Lower leg skin (tissue), 4 donors: ENCODE data around the gene SERPINA4. TPM values are rescaled to one million over a fixed set of nuclear protein-coding genes. Genes with fewer than 3 reads are reported as not detected.
A peak's percentile ranks its signal among the peaks of the same experiment; 100 is the strongest.

Experiments
- DNase-seq, 2 donors: peaks; one replicate each; pipeline ENCODE4 v3.0.0-alpha.2; 2019; ENCODE audit warnings: low spot score in 2 of 2
- H3K4me3 ChIP-seq: fragments of 200-600 bp; sonication (generic); 2 replicates; pipeline ENCODE4 v1.5.1; 2017; ENCODE audit warnings: mild to moderate bottlenecking, low read depth; ENCODE audit not compliant: poor library complexity, severe bottlenecking
- CTCF ChIP-seq, 3 donors: fragments of 450-650 bp; IDR thresholded peaks; one replicate each; pipeline ENCODE4 v1.5.1; 2016; ENCODE audit warnings: antibody characterized with exemption in 3 of 3, mild to moderate bottlenecking in 3 of 3, moderate library complexity in 2 of 3
- POLR2A ChIP-seq, 2 donors: fragments of 450-650 bp; IDR thresholded peaks; one replicate each; pipeline ENCODE4 v1.6.1; 2016 to 2017; ENCODE audit warnings: antibody characterized with exemption in 2 of 2, mild to moderate bottlenecking in 1 of 2, moderate library complexity in 1 of 2
- WGBS, 2 donors: methylation state at CpG; one replicate each; pipeline ENCODE4 v1.1.5; 2018; 5-methylcytosine and 5-hydroxymethylcytosine counted together
- intact Hi-C: fragments of 100-400 bp; cut with DNase I; formaldehyde crosslinking; loops from one replicate; pipeline ENCODE4 v1.15.0; 2023; ENCODE audit warnings: low total_unique reads
- total RNA-seq, 4 donors: library from RNA; depleted of rRNA; stranded (reverse); fragments of >200 nt; gene quantifications; one replicate each; pipeline ENCODE4 v1.1.0, GENCODE V29; 2016

Gene SERPINA4
- total RNA-seq, 4 donors from 2014 or later = not detected

- H3K4me3 ChIP-seq = no peak overlapping the region
- no peak for TF ChIP-seq CTCF (IDR thresholded peaks at IDR 0.05)
- 74 to 82% methylated on average over 14 of the region's 14 CpGs for WGBS, 2 donors
- intact Hi-C loops = loop anchor here (10.0 kb wide), 1 partner anchor 104 kb away; no protein-coding TSS in a partner anchor
- DNase-seq = peak in 1 of 2 donors; percentile 67
Observed at GRCh38 chr14:94548131-94548998, 12.9 kb upstream of the SERPINA4 start.

- TF ChIP-seq POLR2A (IDR thresholded peaks at IDR 0.05) (no peak), CTCF (IDR thresholded peaks at IDR 0.05) (peak in 1 of 3 donors; percentile 52)
- intact Hi-C loops = loop anchor here (10.0 kb wide), 1 partner anchor 104 kb away; no protein-coding TSS in a partner anchor
- DNase-seq = peak; percentile 38 to 91
- no peak overlapping the region for H3K4me3 ChIP-seq
- 29 to 30% methylated on average over 22 to 24 of the region's 24 CpGs for WGBS, 2 donors
Observed at GRCh38 chr14:94548999-94549985, 11.9 kb upstream of the SERPINA4 start.

GRCh38 chr14:94550041-94550440, 11.2 kb upstream of the SERPINA4 start:
- intact Hi-C loops = no loop called here
- 78 to 80% methylated on average over 8 of the region's 8 CpGs for WGBS, 2 donors
- DNase-seq = peak in 1 of 2 donors; percentile 28
- H3K4me3 ChIP-seq = no peak overlapping the region
- TF ChIP-seq CTCF (IDR thresholded peaks at IDR 0.05) (no peak), POLR2A (IDR thresholded peaks at IDR 0.05) (no peak)

- 87 to 92% methylated on average over 9 of the region's 9 CpGs for WGBS, 2 donors
- TF ChIP-seq POLR2A (IDR thresholded peaks at IDR 0.05) (no peak), CTCF (IDR thresholded peaks at IDR 0.05) (no peak)
- H3K4me3 ChIP-seq = no peak overlapping the region
- peak in 1 of 2 donors; percentile 60 for DNase-seq
- intact Hi-C loops = no loop called here
Observed at GRCh38 chr14:94555991-94556390, 5.3 kb upstream of the SERPINA4 start.

- DNase-seq = peak in 1 of 2 donors; percentile 5
- no peak for TF ChIP-seq POLR2A (IDR thresholded peaks at IDR 0.05)
- TF ChIP-seq CTCF (IDR thresholded peaks at IDR 0.05) = no peak
- 93 to 100% methylated on average over 1 of the region's 1 CpG for WGBS, 2 donors
- intact Hi-C loops = no loop called here
- no peak overlapping the region for H3K4me3 ChIP-seq
Observed at GRCh38 chr14:94557327-94557726, 3.9 kb upstream of the SERPINA4 start.
